ENCODE results near the gene SUCLA2. TPM values are rescaled to one million over a fixed set of nuclear protein-coding genes. Genes with fewer than 3 reads are reported as not detected.

Gene SUCLA2
- total RNA-seq, 1 experiment from 2014 or later, result 39.1 TPM

GRCh38 chr13:47932950-47933923, 67.8 kb downstream of the SUCLA2 start:
- H3K9me3 ChIP-seq (ENCODE audit: control insufficient read depth in 1 of 2, insufficient read depth in 1 of 2, low read depth in 1 of 2, low read length in 2 of 2), result no peaks in the 10 kb centered on the region
- DNase-seq (ENCODE audit: low read depth, low spot score) (no peak), ATAC-seq (no peak)
- no TSS peak for BruUV-seq (replicated peaks)
- no peak overlapping the region for H2AFZ ChIP-seq (ENCODE audit: low read depth, low read length, poor library complexity, severe bottlenecking)
- no peak overlapping the region for H3K27ac ChIP-seq (ENCODE audit: low read depth, low read length)
- intact Hi-C loops (cut with micrococcal nuclease), result no loop called here
- H3K4me2 ChIP-seq (ENCODE audit: low read length), result no peak overlapping the region
- no peaks in the 10 kb centered on the region for H4K20me1 ChIP-seq (ENCODE audit: insufficient read depth)
- no peaks in the 10 kb centered on the region for H3K9me2 ChIP-seq (ENCODE audit: insufficient read depth)
- H3K4me3 ChIP-seq (replicated peaks in 1 of 2; ENCODE audit: low read depth in 1 of 2, low read length in 2 of 2), result no peak overlapping the region
- no peaks in the 10 kb centered on the region for H3K27me3 ChIP-seq (ENCODE audit: insufficient read depth, low read length)
- no peaks in the 10 kb centered on the region for H3K4me1 ChIP-seq (ENCODE audit: control insufficient read depth in 1 of 2, insufficient read depth in 2 of 2, low read length in 2 of 2)
- CTCF ChIA-PET, result no interaction called here
- POLR2A ChIA-PET, result no interaction called here
- no peak overlapping the region for H3K9ac ChIP-seq (ENCODE audit: low read length)
- H3K36me3 ChIP-seq (ENCODE audit: control insufficient read depth in 1 of 2, insufficient read depth in 2 of 2, low read length in 2 of 2), result no peaks in the 10 kb centered on the region
- H3K79me2 ChIP-seq (ENCODE audit: insufficient read depth, low read length), result no peaks in the 10 kb centered on the region
- RAD21 ChIA-PET (ENCODE audit: low non-redundant PET in 1 of 2, low total read pairs in 2 of 2, uncharacterized antibody in 2 of 2, unreplicated experiment in 2 of 2), result no interaction called here
- TF ChIP-seq ELF1 (IDR thresholded peaks at IDR 0.05; ENCODE audit: borderline replicate concordance, low read depth) (no peak), CEBPB (IDR thresholded peaks at IDR 0.05; ENCODE audit: low read depth) (no peak), EZH2 (IDR thresholded peaks at IDR 0.05) (no peak), TCF7L2 (IDR thresholded peaks at IDR 0.05; ENCODE audit: borderline replicate concordance, extremely low read depth, insufficient read depth, insufficient read length) (no peak), EZH2phosphoT487 (IDR thresholded peaks at IDR 0.05; ENCODE audit: borderline replicate concordance) (no peak), RAD21 (IDR thresholded peaks at IDR 0.05; ENCODE audit: low read depth) (no peak), POLR2AphosphoS5 (IDR thresholded peaks at IDR 0.05; ENCODE audit: low read depth, low read length) (no peak), FOSL1 (IDR thresholded peaks at IDR 0.05; ENCODE audit: low read depth) (no peak), JUND (IDR thresholded peaks at IDR 0.05) (no peak), EGR1 (IDR thresholded peaks at IDR 0.05; ENCODE audit: low read depth) (no peak), SRF (IDR thresholded peaks at IDR 0.05; ENCODE audit: low read depth) (no peak), ZNF274 (IDR thresholded peaks at IDR 0.05; ENCODE audit: low read depth, low read length) (no peak), POLR2A (IDR thresholded peaks at IDR 0.05; ENCODE audit: borderline replicate concordance, extremely low read depth, insufficient read depth, insufficient read length) (no peak), REST (IDR thresholded peaks at IDR 0.05; ENCODE audit: low read depth) (no peak), MAX (IDR thresholded peaks at IDR 0.05) (no peak)
- TF ChIP-seq, protein P1, sequence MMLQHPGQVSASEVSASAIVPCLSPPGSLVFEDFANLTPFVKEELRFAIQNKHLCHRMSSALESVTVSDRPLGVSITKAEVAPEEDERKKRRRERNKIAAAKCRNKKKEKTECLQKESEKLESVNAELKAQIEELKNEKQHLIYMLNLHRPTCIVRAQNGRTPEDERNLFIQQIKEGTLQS (IDR thresholded peaks at IDR 0.05), result no peak
- TF ChIP-seq, protein P2, sequence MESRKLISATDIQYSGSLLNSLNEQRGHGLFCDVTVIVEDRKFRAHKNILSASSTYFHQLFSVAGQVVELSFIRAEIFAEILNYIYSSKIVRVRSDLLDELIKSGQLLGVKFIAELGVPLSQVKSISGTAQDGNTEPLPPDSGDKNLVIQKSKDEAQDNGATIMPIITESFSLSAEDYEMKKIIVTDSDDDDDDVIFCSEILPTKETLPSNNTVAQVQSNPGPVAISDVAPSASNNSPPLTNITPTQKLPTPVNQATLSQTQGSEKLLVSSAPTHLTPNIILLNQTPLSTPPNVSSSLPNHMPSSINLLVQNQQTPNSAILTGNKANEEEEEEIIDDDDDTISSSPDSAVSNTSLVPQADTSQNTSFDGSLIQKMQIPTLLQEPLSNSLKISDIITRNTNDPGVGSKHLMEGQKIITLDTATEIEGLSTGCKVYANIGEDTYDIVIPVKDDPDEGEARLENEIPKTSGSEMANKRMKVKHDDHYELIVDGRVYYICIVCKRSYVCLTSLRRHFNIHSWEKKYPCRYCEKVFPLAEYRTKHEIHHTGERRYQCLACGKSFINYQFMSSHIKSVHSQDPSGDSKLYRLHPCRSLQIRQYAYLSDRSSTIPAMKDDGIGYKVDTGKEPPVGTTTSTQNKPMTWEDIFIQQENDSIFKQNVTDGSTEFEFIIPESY (IDR thresholded peaks at IDR 0.05; ENCODE audit: extremely low read depth, insufficient replicate concordance, low read length), result no peak
